Limb (tissue), 2 donors: ENCODE data around the gene CHFR.
A peak's percentile ranks its signal among the peaks of the same experiment; 100 is the strongest.
"Not testable (repeated sequence)": the region's sequence is repeated elsewhere in the genome, so short reads cannot be mapped to it uniquely, and the experiment has no call there.

Source experiments
- DNase-seq, 2 donors: peaks; one replicate each; pipeline ENCODE4 v3.0.0-alpha.2; 2016; ENCODE audit errors: extremely low spot score in 2 of 2

CHFR gene

GRCh38 chr12:132887513-132888351, at the start of gene CHFR:
Gene CHFR (minus strand): TSS chr12:132887605. CDS start chr12:132887328, 277 bp downstream.
- peak; percentile 94 to 98 for DNase-seq

GRCh38 chr12:132936921-132937320, 49.5 kb upstream of the CHFR start:
- not testable (repeated sequence) for DNase-seq

GRCh38 chr12:132936163-132936562, 48.8 kb upstream of the CHFR start:
- no peak for DNase-seq

GRCh38 chr12:132926415-132926833, 39.0 kb upstream of the CHFR start:
- DNase-seq: no peak

GRCh38 chr12:132925597-132926414, 38.4 kb upstream of the CHFR start:
- DNase-seq: no peak

- DNase-seq: no peak
These were observed 37.0 kb upstream of the CHFR start for GRCh38 chr12:132924356-132924755.

GRCh38 chr12:132923356-132923909, 36.0 kb upstream of the CHFR start:
- no peak for DNase-seq

GRCh38 chr12:132922676-132923075, 35.3 kb upstream of the CHFR start:
- no peak for DNase-seq

GRCh38 chr12:132921685-132922084, 34.3 kb upstream of the CHFR start:
- no peak for DNase-seq

GRCh38 chr12:132918680-132919079, 31.3 kb upstream of the CHFR start:
- no peak for DNase-seq

- no peak for DNase-seq
These were observed 21.6 kb upstream of the CHFR start for GRCh38 chr12:132909030-132909368.

GRCh38 chr12:132908145-132909029, 21.0 kb upstream of the CHFR start:
- DNase-seq: peak; percentile 96

GRCh38 chr12:132907789-132908144, 20.4 kb upstream of the CHFR start:
- not testable (repeated sequence) for DNase-seq

- DNase-seq: no peak
These were observed 19.8 kb upstream of the CHFR start for GRCh38 chr12:132907216-132907615.

- peak; percentile 61 to 80 for DNase-seq
These were observed 17.4 kb upstream of the CHFR start for GRCh38 chr12:132904718-132905328.

- DNase-seq: no peak
These were observed 11.6 kb upstream of the CHFR start for GRCh38 chr12:132899033-132899432.

- no peak for DNase-seq
These were observed 1.4 kb upstream of the CHFR start for GRCh38 chr12:132888852-132889251.

- no peak for DNase-seq
These were observed 602 bp downstream of the CHFR start for GRCh38 chr12:132886529-132887477.

GRCh38 chr12:132881818-132882217, 5.6 kb downstream of the CHFR start:
- DNase-seq: no peak

- not testable (repeated sequence) for DNase-seq
These were observed 12.8 kb downstream of the CHFR start for GRCh38 chr12:132874620-132875019.
